ENCODE results near the gene SMIM7. TPM values are rescaled to one million over a fixed set of nuclear protein-coding genes. Genes with fewer than 3 reads are reported as not detected.
"Not testable (repeated sequence)": the region's sequence is repeated elsewhere in the genome, so short reads cannot be mapped to it uniquely, and the experiment has no call there.

The SMIM7 gene
- total RNA-seq: 10 to 100 TPM; 55.3 to 60.2 (median 60.2) TPM

GRCh38 chr19:16659832-16660708, at the start of gene SMIM7:
Gene SMIM7 (minus strand): TSS chr19:16660144. CDS start chr19:16660110, 34 bp downstream.
- DNase-seq (peak; percentile 98), ATAC-seq (peak; percentile 98 to 99)
- peaks cover 17% of the 10 kb centered on the region for H3K36me3 Mint-ChIP-seq (ENCODE audit: insufficient read depth)
- no peaks in the 10 kb centered on the region for H3K9me3 Mint-ChIP-seq
- no peaks in the 10 kb centered on the region for H3K27me3 Mint-ChIP-seq (ENCODE audit: low read depth)
- H3K4me1 Mint-ChIP-seq (ENCODE audit: low read depth): peaks cover 33% of the 10 kb centered on the region
- peak within 1 kb of the TSS; percentile 98 for H3K4me3 Mint-ChIP-seq

GRCh38 chr19:16703677-16704076, 43.7 kb upstream of the SMIM7 start:
- ATAC-seq: no peak
- no peaks in the 10 kb centered on the region for H3K36me3 Mint-ChIP-seq (ENCODE audit: insufficient read depth)
- H3K4me1 Mint-ChIP-seq (ENCODE audit: low read depth): no peaks in the 10 kb centered on the region
- H3K4me3 Mint-ChIP-seq: no peak overlapping the region
- DNase-seq: no peak
- H3K27me3 Mint-ChIP-seq (ENCODE audit: low read depth): no peaks in the 10 kb centered on the region
- no peaks in the 10 kb centered on the region for H3K9me3 Mint-ChIP-seq

- H3K36me3 Mint-ChIP-seq (ENCODE audit: insufficient read depth): no peaks in the 10 kb centered on the region
- no peaks in the 10 kb centered on the region for H3K9me3 Mint-ChIP-seq
- DNase-seq (no peak), ATAC-seq (no peak)
- peaks cover 1% of the 10 kb centered on the region for H3K27me3 Mint-ChIP-seq (ENCODE audit: low read depth)
- H3K4me3 Mint-ChIP-seq: no peak overlapping the region
- no peaks in the 10 kb centered on the region for H3K4me1 Mint-ChIP-seq (ENCODE audit: low read depth)
Observed at GRCh38 chr19:16702123-16702522, 42.2 kb upstream of the SMIM7 start.

GRCh38 chr19:16698914-16699313, 39.0 kb upstream of the SMIM7 start:
- ATAC-seq (no peak), DNase-seq (no peak)
- Mint-ChIP-seq H3K4me3 (no peak overlapping the region), H3K27me3 (ENCODE audit: low read depth) (peaks cover 1% of the 10 kb centered on the region), H3K9me3 (no peaks in the 10 kb centered on the region), H3K36me3 (ENCODE audit: insufficient read depth) (no peaks in the 10 kb centered on the region), H3K4me1 (ENCODE audit: low read depth) (no peaks in the 10 kb centered on the region)

- no peak for ATAC-seq
- DNase-seq: no peak
- Mint-ChIP-seq H3K36me3 (ENCODE audit: insufficient read depth) (no peaks in the 10 kb centered on the region), H3K4me1 (ENCODE audit: low read depth) (no peaks in the 10 kb centered on the region), H3K4me3 (no peak overlapping the region), H3K27me3 (ENCODE audit: low read depth) (no peaks in the 10 kb centered on the region), H3K9me3 (peaks cover 4% of the 10 kb centered on the region)
Observed at GRCh38 chr19:16688084-16688483, 28.1 kb upstream of the SMIM7 start.

GRCh38 chr19:16684216-16684615, 24.3 kb upstream of the SMIM7 start:
- no peak for ATAC-seq

GRCh38 chr19:16682539-16682938, 22.6 kb upstream of the SMIM7 start:
- ATAC-seq (no peak), DNase-seq (no peak)
- Mint-ChIP-seq H3K4me3 (no peak overlapping the region), H3K4me1 (ENCODE audit: low read depth) (no peaks in the 10 kb centered on the region), H3K9me3 (peaks cover 13% of the 10 kb centered on the region), H3K36me3 (ENCODE audit: insufficient read depth) (peaks cover 3% of the 10 kb centered on the region), H3K27me3 (ENCODE audit: low read depth) (peaks cover 1% of the 10 kb centered on the region)

More at GRCh38 chr19:16684216-16684615, 24.3 kb upstream of the SMIM7 start:
- H3K9me3 Mint-ChIP-seq: peaks cover 13% of the 10 kb centered on the region
- H3K4me3 Mint-ChIP-seq: no peak overlapping the region
- H3K36me3 Mint-ChIP-seq (ENCODE audit: insufficient read depth): peaks cover 3% of the 10 kb centered on the region
- H3K4me1 Mint-ChIP-seq (ENCODE audit: low read depth): no peaks in the 10 kb centered on the region
- no peak for DNase-seq
- peaks cover 1% of the 10 kb centered on the region for H3K27me3 Mint-ChIP-seq (ENCODE audit: low read depth)

- no peak for DNase-seq
- Mint-ChIP-seq H3K4me1 (ENCODE audit: low read depth) (no peaks in the 10 kb centered on the region), H3K36me3 (ENCODE audit: insufficient read depth) (peaks cover 3% of the 10 kb centered on the region), H3K4me3 (no peak overlapping the region), H3K9me3 (peaks cover 13% of the 10 kb centered on the region), H3K27me3 (ENCODE audit: low read depth) (peaks cover 1% of the 10 kb centered on the region)
- ATAC-seq: no peak
Observed at GRCh38 chr19:16679811-16680210, 19.9 kb upstream of the SMIM7 start.

- Mint-ChIP-seq H3K9me3 (peaks cover 13% of the 10 kb centered on the region), H3K36me3 (ENCODE audit: insufficient read depth) (peaks cover 3% of the 10 kb centered on the region), H3K4me1 (ENCODE audit: low read depth) (no peaks in the 10 kb centered on the region), H3K4me3 (no peak overlapping the region), H3K27me3 (ENCODE audit: low read depth) (peaks cover 1% of the 10 kb centered on the region)
- DNase-seq (no peak), ATAC-seq (no peak)
Observed at GRCh38 chr19:16678498-16678897, 18.6 kb upstream of the SMIM7 start.

- Mint-ChIP-seq H3K4me3 (no peak overlapping the region), H3K9me3 (peaks cover 13% of the 10 kb centered on the region), H3K4me1 (ENCODE audit: low read depth) (no peaks in the 10 kb centered on the region), H3K27me3 (ENCODE audit: low read depth) (peaks cover 1% of the 10 kb centered on the region), H3K36me3 (ENCODE audit: insufficient read depth) (peaks cover 3% of the 10 kb centered on the region)
- DNase-seq (no peak), ATAC-seq (no peak)
Observed at GRCh38 chr19:16677055-16677454, 17.1 kb upstream of the SMIM7 start.

- DNase-seq (no peak), ATAC-seq (no peak)
- peaks cover 7% of the 10 kb centered on the region for H3K9me3 Mint-ChIP-seq
Observed at GRCh38 chr19:16676101-16676798, 16.3 kb upstream of the SMIM7 start.

GRCh38 chr19:16673839-16674238, 13.9 kb upstream of the SMIM7 start:
- DNase-seq; H3K27me3 Mint-ChIP-seq (ENCODE audit: low read depth); H3K9me3 Mint-ChIP-seq; H3K4me1 Mint-ChIP-seq (ENCODE audit: low read depth); H3K36me3 Mint-ChIP-seq (ENCODE audit: insufficient read depth); H3K4me3 Mint-ChIP-seq; ATAC-seq: not testable (repeated sequence)

More at GRCh38 chr19:16676101-16676798, 16.3 kb upstream of the SMIM7 start:
- Mint-ChIP-seq H3K27me3 (ENCODE audit: low read depth) (peaks cover 1% of the 10 kb centered on the region), H3K36me3 (ENCODE audit: insufficient read depth) (peaks cover 3% of the 10 kb centered on the region), H3K4me3 (no peak overlapping the region), H3K4me1 (ENCODE audit: low read depth) (no peaks in the 10 kb centered on the region)

- ATAC-seq (no peak), DNase-seq (no peak)
- Mint-ChIP-seq H3K4me3 (no peak overlapping the region), H3K27me3 (ENCODE audit: low read depth) (no peaks in the 10 kb centered on the region), H3K9me3 (no peaks in the 10 kb centered on the region), H3K4me1 (ENCODE audit: low read depth) (no peaks in the 10 kb centered on the region), H3K36me3 (ENCODE audit: insufficient read depth) (no peaks in the 10 kb centered on the region)
Observed at GRCh38 chr19:16673231-16673630, 13.3 kb upstream of the SMIM7 start.

GRCh38 chr19:16671652-16672274, 11.8 kb upstream of the SMIM7 start:
- DNase-seq: no peak
- ATAC-seq: no peak
- Mint-ChIP-seq H3K36me3 (ENCODE audit: insufficient read depth) (no peaks in the 10 kb centered on the region), H3K4me3 (no peak overlapping the region), H3K27me3 (ENCODE audit: low read depth) (no peaks in the 10 kb centered on the region), H3K9me3 (no peaks in the 10 kb centered on the region), H3K4me1 (ENCODE audit: low read depth) (no peaks in the 10 kb centered on the region)
